Thyroid gland (tissue), 4 donors: ENCODE data around the gene CACNA1I.

Experiments used
- CTCF ChIP-seq, 6 experiments: fragments of 200-600 bp in 3 of 6; fragments of 450-650 bp in 3 of 6; sonication (generic) in 3 of 6; IDR thresholded peaks; one replicate each; pipeline ENCODE4 v1.5.1; 2016 to 2019; ENCODE audit warnings: antibody characterized with exemption in 6 of 6, mild to moderate bottlenecking in 2 of 6, inconsistent platforms in 1 of 6, moderate library complexity in 1 of 6
- POLR2A ChIP-seq, 2 donors: fragments of 450-650 bp; IDR thresholded peaks; one replicate each; pipeline ENCODE4 v1.6.1; 2017; ENCODE audit warnings: antibody characterized with exemption in 2 of 2, mild to moderate bottlenecking in 2 of 2, moderate library complexity in 1 of 2

DNA sequence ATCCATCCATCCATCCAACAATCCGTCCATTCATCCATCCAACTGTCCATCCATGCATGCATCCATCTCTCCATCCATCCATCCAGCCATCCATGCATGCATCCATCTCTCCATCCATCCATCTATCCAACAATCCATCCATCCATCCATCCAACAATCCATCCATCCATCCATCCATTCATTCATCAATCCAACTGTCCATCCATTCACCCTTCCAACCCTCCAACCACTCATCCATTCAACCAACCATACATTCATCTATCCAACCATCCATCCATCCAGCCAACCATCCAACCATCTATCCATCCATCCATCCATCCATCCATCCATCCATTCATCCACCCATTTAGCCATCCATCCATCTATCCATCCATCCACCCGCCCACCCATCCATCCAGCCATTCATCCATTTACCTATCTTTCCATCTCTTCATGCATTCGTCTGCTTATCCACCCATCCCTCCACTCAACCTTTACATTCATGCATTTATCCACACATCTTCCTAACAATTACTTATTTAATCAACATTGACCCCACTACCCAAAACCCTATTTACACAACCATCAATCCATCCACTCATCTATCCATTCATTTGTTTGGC lies 12.6 kb downstream of the CACNA1I start:
- TF ChIP-seq CTCF (IDR thresholded peaks at IDR 0.05) (no peak), POLR2A (IDR thresholded peaks at IDR 0.05) (no peak)
